Activated CD8-positive, alpha-beta T cell treated with anti-CD3 and anti-CD28 coated beads for 36 hours (primary cell): ENCODE results near the gene QSER1. TPM values are rescaled to one million over a fixed set of nuclear protein-coding genes. Genes with fewer than 3 reads are reported as not detected.
"Not testable (repeated sequence)": the region's sequence is repeated elsewhere in the genome, so short reads cannot be mapped to it uniquely, and the experiment has no call there.

Experiments
- ATAC-seq: fragments of 200-7000 bp; cut with Tn5 transposase; one replicate; pipeline ENCODE4 v1.10.0; 2021; ENCODE audit warnings: mild to moderate bottlenecking, moderate library complexity
- CTCF ChIA-PET: fragments of 350-600 bp; sonication (Branson Sonifier 250); formaldehyde crosslinking; loops from one replicate; lab custom pipeline; 2021; ENCODE audit warnings: antibody characterized with exemption; lab: Charles Lee
- POLR2A ChIA-PET: fragments of 350-600 bp; sonication (Branson Sonifier 250); formaldehyde crosslinking; loops from one replicate; lab custom pipeline; 2021; ENCODE audit warnings: antibody characterized with exemption; lab: Charles Lee
- DNase-seq: peaks from one replicate; pipeline ENCODE4 v3.0.0-alpha.2; 2020
- H3K27ac Mint-ChIP-seq: one replicate; pipeline ENCODE4 v1.8.0; 2021; ENCODE audit warnings: mild to moderate bottlenecking, mixed read lengths
- H3K27me3 Mint-ChIP-seq: one replicate; pipeline ENCODE4 v1.8.0; 2021; ENCODE audit warnings: mixed read lengths
- H3K36me3 Mint-ChIP-seq: one replicate; pipeline ENCODE4 v1.8.0; 2021; ENCODE audit warnings: low read depth, mixed read lengths
- H3K4me1 Mint-ChIP-seq: one replicate; pipeline ENCODE4 v1.8.0; 2021; ENCODE audit warnings: low read depth, mixed read lengths
- H3K4me3 Mint-ChIP-seq: one replicate; pipeline ENCODE4 v1.8.0; 2021; ENCODE audit warnings: mild to moderate bottlenecking, moderate library complexity, mixed read lengths
- H3K9me3 Mint-ChIP-seq: one replicate; pipeline ENCODE4 v1.8.0; 2021; ENCODE audit warnings: mixed read lengths
- intact Hi-C: fragments of 100-400 bp; cut with micrococcal nuclease; formaldehyde crosslinking; loops from one replicate; pipeline ENCODE4 v1.10.0; 2022
- total RNA-seq, 2 experiments: library from RNA; stranded (reverse); gene quantifications; one replicate each; pipeline ENCODE4 v1.2.3, GENCODE V29; 2021
- TF ChIP-seq, protein P1 (sequence below): fragments of 200-600 bp; IDR thresholded peaks from one replicate; pipeline ENCODE4 v1.8.0; 2022; ENCODE audit warnings: antibody characterized with exemption, mild to moderate bottlenecking

QSER1 gene
- total RNA-seq, 2 experiments from 2014 or later = 10.5 to 11.2 TPM

DNA sequence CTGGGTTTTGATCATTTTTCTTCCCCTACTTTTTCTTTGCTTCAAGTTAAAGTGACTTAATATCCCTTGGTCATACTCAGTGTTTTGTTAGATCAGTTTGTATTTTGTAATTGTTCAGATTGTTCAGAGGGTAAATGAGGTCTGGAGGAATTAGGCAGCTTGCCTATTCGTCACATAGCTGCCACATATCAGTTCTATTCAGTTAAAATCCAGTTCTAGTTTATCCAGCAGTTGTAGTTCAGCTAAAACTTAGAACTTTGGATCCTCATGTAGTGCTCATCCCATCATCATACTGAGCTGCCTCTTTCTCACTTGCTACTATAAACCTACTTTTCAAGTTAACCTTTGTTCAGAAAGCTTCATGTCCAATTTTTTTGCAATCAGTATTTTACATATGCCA, 75.9 kb downstream of the QSER1 start:
- Mint-ChIP-seq H3K27ac (no peak overlapping the region), H3K4me1 (no peaks in the 10 kb centered on the region), H3K36me3 (peaks cover 23% of the 10 kb centered on the region), H3K4me3 (no peak overlapping the region), H3K9me3 (no peaks in the 10 kb centered on the region), H3K27me3 (no peaks in the 10 kb centered on the region)
- intact Hi-C loops = loop anchor here (10.0 kb wide), 1 partner anchor 196 kb away; the partner anchor contains the start of gene CSTF3
- POLR2A ChIA-PET = interaction anchor here (0.7 kb wide), 1 partner anchor 672 kb away, joined by 3 read pairs; no protein-coding TSS in a partner anchor
- CTCF ChIA-PET = interaction anchor here (1.0 to 10.1 kb wide), 4 partner anchors 79 to 159 kb away, joined by 3 to 80 read pairs (median 4); no protein-coding TSS in a partner anchor
- DNase-seq (no peak), ATAC-seq (no peak)
- TF ChIP-seq, protein P1, sequence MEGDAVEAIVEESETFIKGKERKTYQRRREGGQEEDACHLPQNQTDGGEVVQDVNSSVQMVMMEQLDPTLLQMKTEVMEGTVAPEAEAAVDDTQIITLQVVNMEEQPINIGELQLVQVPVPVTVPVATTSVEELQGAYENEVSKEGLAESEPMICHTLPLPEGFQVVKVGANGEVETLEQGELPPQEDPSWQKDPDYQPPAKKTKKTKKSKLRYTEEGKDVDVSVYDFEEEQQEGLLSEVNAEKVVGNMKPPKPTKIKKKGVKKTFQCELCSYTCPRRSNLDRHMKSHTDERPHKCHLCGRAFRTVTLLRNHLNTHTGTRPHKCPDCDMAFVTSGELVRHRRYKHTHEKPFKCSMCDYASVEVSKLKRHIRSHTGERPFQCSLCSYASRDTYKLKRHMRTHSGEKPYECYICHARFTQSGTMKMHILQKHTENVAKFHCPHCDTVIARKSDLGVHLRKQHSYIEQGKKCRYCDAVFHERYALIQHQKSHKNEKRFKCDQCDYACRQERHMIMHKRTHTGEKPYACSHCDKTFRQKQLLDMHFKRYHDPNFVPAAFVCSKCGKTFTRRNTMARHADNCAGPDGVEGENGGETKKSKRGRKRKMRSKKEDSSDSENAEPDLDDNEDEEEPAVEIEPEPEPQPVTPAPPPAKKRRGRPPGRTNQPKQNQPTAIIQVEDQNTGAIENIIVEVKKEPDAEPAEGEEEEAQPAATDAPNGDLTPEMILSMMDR = no peak

DNA sequence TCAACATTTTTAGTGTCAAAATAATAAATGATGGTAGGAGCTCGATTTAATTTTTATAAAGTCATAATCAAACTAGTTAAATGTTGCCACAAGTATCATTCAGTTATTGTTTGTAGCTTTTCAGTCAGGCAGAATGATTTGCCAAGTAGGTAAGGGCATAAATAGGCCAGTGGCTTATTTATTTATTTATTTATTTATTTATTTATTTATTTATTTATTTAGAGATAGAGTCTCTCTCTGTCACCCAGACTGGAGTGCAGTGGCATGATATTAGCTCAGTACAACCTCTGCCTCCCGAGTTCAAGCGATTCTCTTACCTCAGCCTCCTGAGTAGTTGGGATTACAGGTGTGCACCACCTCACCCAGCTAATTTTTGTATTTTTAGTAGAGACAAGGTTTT, 79.6 kb downstream of the QSER1 start:
- H3K9me3 Mint-ChIP-seq, H3K27me3 Mint-ChIP-seq, H3K4me3 Mint-ChIP-seq, POLR2A ChIA-PET, intact Hi-C loops, DNase-seq, H3K27ac Mint-ChIP-seq, ATAC-seq, H3K4me1 Mint-ChIP-seq: not testable (repeated sequence)
- peaks cover 20% of the 10 kb centered on the region for H3K36me3 Mint-ChIP-seq
- CTCF ChIA-PET = interaction anchor here (10.1 kb wide), 1 partner anchor 92 kb away, joined by 80 read pairs; no protein-coding TSS in a partner anchor

DNA sequence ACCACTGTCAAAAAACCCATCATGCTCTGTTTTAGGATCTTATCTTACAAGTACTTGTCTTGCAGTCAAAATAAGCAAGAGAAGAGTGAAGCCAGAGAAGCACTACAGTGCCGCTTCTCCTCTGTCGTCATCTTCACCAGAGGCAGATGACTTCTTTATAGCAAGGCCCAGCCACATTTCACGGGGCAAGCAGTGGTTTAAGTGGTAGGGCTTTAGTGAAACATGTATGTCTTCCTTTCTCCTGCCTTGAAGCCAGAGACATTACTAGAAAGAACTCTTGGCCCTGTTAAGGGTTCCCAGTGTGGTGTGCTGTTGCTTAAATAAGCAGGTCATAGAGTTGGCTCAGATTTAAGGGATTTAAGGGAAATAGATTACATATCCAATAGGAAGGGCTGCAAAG, 80.2 kb downstream of the QSER1 start:
- DNase-seq (no peak), ATAC-seq (no peak)
- no peaks in the 10 kb centered on the region for H3K4me1 Mint-ChIP-seq
- peaks cover 23% of the 10 kb centered on the region for H3K36me3 Mint-ChIP-seq
- no peaks in the 10 kb centered on the region for H3K27me3 Mint-ChIP-seq
- TF ChIP-seq, protein P1 = no peak
- no peak overlapping the region for H3K27ac Mint-ChIP-seq
- ChIA-PET CTCF (interaction anchor here (10.1 kb wide), 1 partner anchor 91 kb away, joined by 80 read pairs; no protein-coding TSS in a partner anchor), POLR2A (no interaction called here)
- H3K4me3 Mint-ChIP-seq = no peak overlapping the region
- no peaks in the 10 kb centered on the region for H3K9me3 Mint-ChIP-seq
- intact Hi-C loops = no loop called here

DNA sequence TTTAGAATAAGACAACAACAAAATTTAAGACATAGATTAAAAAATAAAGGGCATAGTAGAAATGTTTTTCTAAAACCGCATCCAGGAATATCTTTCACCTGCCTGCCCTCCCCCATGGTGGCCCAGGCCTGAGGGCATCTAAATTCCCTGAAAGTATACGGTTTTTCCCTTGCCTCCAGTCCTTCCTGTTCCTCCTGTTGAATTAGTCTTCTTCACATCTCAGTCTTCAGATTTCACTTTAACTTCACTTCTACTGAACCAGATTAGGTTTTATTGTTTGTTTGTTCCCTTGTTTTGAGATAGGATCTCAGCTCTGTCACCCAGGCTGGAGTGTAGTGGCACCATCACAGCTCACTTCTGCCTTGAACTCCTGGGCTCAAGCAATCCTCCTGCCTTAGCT, 90.0 kb downstream of the QSER1 start:
- Mint-ChIP-seq H3K36me3 (peaks cover 1% of the 10 kb centered on the region), H3K4me3 (no peak overlapping the region), H3K9me3 (no peaks in the 10 kb centered on the region), H3K27ac (no peak overlapping the region), H3K27me3 (no peaks in the 10 kb centered on the region), H3K4me1 (no peaks in the 10 kb centered on the region)
- no peak for DNase-seq
- CTCF ChIA-PET = interaction anchor here (2.2 kb wide), 1 partner anchor 83 kb away, joined by 8 read pairs; no protein-coding TSS in a partner anchor
- POLR2A ChIA-PET = no interaction called here
- TF ChIP-seq, protein P1 = no peak
- ATAC-seq = no peak
- intact Hi-C loops = no loop called here

DNA sequence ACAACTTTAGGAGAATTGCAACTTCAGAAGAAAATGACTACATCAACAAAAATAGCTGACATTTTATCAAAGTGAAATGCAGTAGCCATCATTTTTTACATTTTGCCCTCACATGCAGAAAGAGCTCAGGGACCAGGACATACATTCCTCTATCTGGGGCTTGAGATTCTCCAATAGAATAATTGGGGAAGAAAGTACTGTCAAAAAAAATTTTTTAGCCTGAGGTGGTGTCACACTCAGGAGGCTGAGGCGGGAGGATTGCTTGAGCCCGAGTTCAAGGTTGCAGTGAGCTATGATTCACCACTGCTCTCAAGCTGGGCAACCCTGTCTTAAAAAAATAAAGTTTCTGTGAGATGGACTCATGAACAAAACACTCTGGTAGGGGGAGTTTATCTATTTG, 90.9 kb downstream of the QSER1 start:
- Mint-ChIP-seq H3K4me1 (no peaks in the 10 kb centered on the region), H3K4me3 (no peak overlapping the region), H3K27me3 (no peaks in the 10 kb centered on the region), H3K9me3 (no peaks in the 10 kb centered on the region), H3K27ac (no peak overlapping the region), H3K36me3 (no peaks in the 10 kb centered on the region)
- ChIA-PET POLR2A (no interaction called here), CTCF (interaction anchor here (0.7 to 1.7 kb wide), 4 partner anchors 16 to 182 kb away, joined by 3 to 9 read pairs (median 4); no protein-coding TSS in a partner anchor)
- intact Hi-C loops = no loop called here
- ATAC-seq (no peak), DNase-seq (no peak)
- TF ChIP-seq, protein P1 = no peak
